HepG2 (cell line): Measurements from ENCODE around the gene WDR5B. TPM values are rescaled to one million over a fixed set of nuclear protein-coding genes. Genes with fewer than 3 reads are reported as not detected.

Source experiments
- ATAC-seq: fragments of 200-7000 bp; cut with Tn5 transposase; 3 replicates; pipeline ENCODE4 v1.9.1; 2020; ENCODE audit warnings: mild to moderate bottlenecking, moderate library complexity
- BruUV-seq: library from RNA; stranded (reverse); fragments of 400-500 nt; replicated peaks from 2 replicates; lab custom pipeline; 2021; lab: Mats Ljungman, UMichigan
- CTCF ChIA-PET: fragments of 300-600 bp; formaldehyde crosslinking; extraction: SDS; loops from one replicate; lab custom pipeline; 2021; ENCODE audit warnings: low total read pairs, inconsistent platforms, low intra/inter-chr PET ratio; lab: Yijun Ruan, JAX
- POLR2A ChIA-PET: fragments of 350-600 bp; sonication (Branson Sonifier 250); formaldehyde crosslinking; loops from one replicate; lab custom pipeline; 2020; ENCODE audit warnings: antibody characterized with exemption, inconsistent platforms; lab: Yijun Ruan, JAX
- DNase-seq: peaks from one replicate; pipeline ENCODE4 v3.0.0-alpha.2; 2015; ENCODE audit warnings: low spot score
- FAIRE-seq: peaks from 3 replicates; lab custom pipeline; 2011; peaks lifted over from hg19 to GRCh38; lab: Jason Lieb, UNC
- H2AFZ ChIP-seq: one replicate; pipeline ENCODE4 v1.6.1; 2011; ENCODE audit warnings: low read length, inconsistent platforms
- H3K27ac ChIP-seq: fragments of 300-600 bp; 3 replicates; pipeline ENCODE4 v1.8.0; 2011; ENCODE audit warnings: mixed run types, mild to moderate bottlenecking, mixed read lengths, low read length, inconsistent platforms; ENCODE audit not compliant: insufficient read depth; ENCODE audit errors: extremely low read length
- H3K27me3 ChIP-seq, 2 experiments: fragments of 200-600 bp in 1 of 2; 2 replicates in 1 of 2; 3 replicates in 1 of 2; pipeline versions ENCODE4 v1.6.0 to v1.8.0; 2011; ENCODE audit warnings: low read length in 2 of 2, mild to moderate bottlenecking in 2 of 2, moderate library complexity in 2 of 2, inconsistent platforms in 1 of 2; ENCODE audit not compliant: insufficient read depth in 2 of 2, control insufficient read depth in 1 of 2
- H3K36me3 ChIP-seq, 2 experiments: fragments of 200-600 bp in 1 of 2; replicated peaks in 1 of 2; 2 replicates in 1 of 2; 3 replicates in 1 of 2; pipeline versions ENCODE4 v1.5.1 to v1.8.0; 2011; ENCODE audit warnings: low read length in 2 of 2, inconsistent platforms in 1 of 2; ENCODE audit not compliant: insufficient read depth in 2 of 2, control insufficient read depth in 1 of 2
- H3K4me1 ChIP-seq: 2 replicates; pipeline ENCODE4 v1.5.1; 2012; ENCODE audit warnings: low read length, inconsistent platforms; ENCODE audit not compliant: insufficient read depth
- H3K4me2 ChIP-seq: 2 replicates; pipeline ENCODE4 v1.6.0; 2011; ENCODE audit warnings: low read depth, low read length, inconsistent platforms
- H3K4me3 ChIP-seq, 3 experiments: fragments of 200-600 bp in 1 of 3; sonication (generic), shearing (Covaris generic) in 1 of 3; replicated peaks in 1 of 3; 2 replicates each; pipeline ENCODE4 v1.5.1; 2011 to 2016; ENCODE audit warnings: low read length in 3 of 3, inconsistent platforms in 2 of 3, low read depth in 2 of 3, mild to moderate bottlenecking in 2 of 3, control low read depth in 1 of 3, mixed read lengths in 1 of 3; ENCODE audit not compliant: insufficient read depth in 1 of 3
- H3K79me2 ChIP-seq: one replicate; pipeline ENCODE4 v1.6.1; 2011; ENCODE audit warnings: low read length, inconsistent platforms; ENCODE audit not compliant: insufficient read depth
- H3K9ac ChIP-seq: 2 replicates; pipeline ENCODE4 v1.6.0; 2011; ENCODE audit warnings: mild to moderate bottlenecking, low read depth, low read length, inconsistent platforms; ENCODE audit not compliant: insufficient read depth
- H3K9me3 ChIP-seq: 2 replicates; pipeline ENCODE4 v1.5.1; 2012; ENCODE audit warnings: mild to moderate bottlenecking, low read length
- H4K20me1 ChIP-seq: 2 replicates; pipeline ENCODE4 v1.6.0; 2011; ENCODE audit warnings: inconsistent platforms, mild to moderate bottlenecking, low read length, moderate library complexity; ENCODE audit not compliant: insufficient read depth
- FOXA3 ChIP-seq: IDR thresholded peaks from 2 replicates; pipeline ENCODE4 v1.6.1; 2016; ENCODE audit warnings: missing genetic modification reagents, missing compliant biosample characterization
- GABPA ChIP-seq, 2 experiments: IDR thresholded peaks; 2 replicates each; pipeline ENCODE4 v1.6.1; 2011 to 2016; ENCODE audit warnings: low read depth in 2 of 2, low read length in 1 of 2, missing biosample characterization in 1 of 2, missing genetic modification characterization in 1 of 2
- ISX ChIP-seq: sonication (generic); formaldehyde crosslinking; conservative IDR thresholded peaks from 2 replicates; pipeline ENCODE4 v1.5.0; 2020; ENCODE audit warnings: missing genetic modification reagents
- KDM1A ChIP-seq: IDR thresholded peaks from 2 replicates; pipeline ENCODE4 v1.6.1; 2016; ENCODE audit warnings: missing compliant biosample characterization
- KDM6A ChIP-seq: IDR thresholded peaks from 2 replicates; pipeline ENCODE4 v1.6.1; 2016; ENCODE audit warnings: low read depth
- NKX3-1 ChIP-seq: sonication (generic); formaldehyde crosslinking; IDR thresholded peaks from 2 replicates; pipeline ENCODE4 v1.5.0; 2020; ENCODE audit warnings: missing genetic modification reagents
- THYN1 ChIP-seq: sonication (generic); formaldehyde crosslinking; IDR thresholded peaks from 2 replicates; pipeline ENCODE4 v1.8.1; 2023; ENCODE audit warnings: low read depth, mild to moderate bottlenecking, moderate library complexity, missing genetic modification reagents, borderline replicate concordance
- ZEB1 ChIP-seq: IDR thresholded peaks from 2 replicates; pipeline ENCODE4 v1.6.1; 2012; ENCODE audit warnings: mild to moderate bottlenecking, low read depth, inconsistent platforms; ENCODE audit not compliant: insufficient replicate concordance
- ZNF354B ChIP-seq: sonication (generic); formaldehyde crosslinking; IDR thresholded peaks from 2 replicates; pipeline ENCODE4 v1.8.0; 2022; ENCODE audit warnings: mild to moderate bottlenecking, missing genetic modification reagents
- ZNF543 ChIP-seq: sonication (generic); formaldehyde crosslinking; IDR thresholded peaks from 2 replicates; pipeline ENCODE4 v1.4.0; 2020; ENCODE audit warnings: mild to moderate bottlenecking, missing genetic modification reagents
- WGBS: methylation state at CpG from one replicate; pipeline ENCODE4 v1.1.6; 2017; ENCODE audit warnings: low lambda C conversion rate; 5-methylcytosine and 5-hydroxymethylcytosine counted together
- in situ Hi-C: cut with HindIII; loops from 2 replicates; pipeline ENCODE4 v1.10.0; 2017; ENCODE audit warnings: low pct_unique_long_range_greater_than_20kb; ENCODE audit not compliant: extremely low pct_ligation_motif_present
- intact Hi-C: fragments of 100-400 bp; cut with micrococcal nuclease; formaldehyde crosslinking; loops from one replicate; pipeline ENCODE4 v1.10.0; 2022; ENCODE audit not compliant: unreplicated experiment
- polyA plus RNA-seq, 8 experiments: library from polyadenylated mRNA; depleted of rRNA in 3 of 8; stranded (reverse) in 7 of 8; unstranded in 1 of 8; fragments of >200 nt; fragmentation: Illumina TruSeq in 4 of 8; extraction: Trizol in 4 of 8; gene quantifications; 2 replicates each; pipeline versions ENCODE4 v1.2.1 to v1.2.3, GENCODE V29; 2011 to 2016; ENCODE audit warnings: low read depth in 4 of 8, missing spikeins in 1 of 8, mixed read lengths in 1 of 8; ENCODE audit not compliant: insufficient read depth in 1 of 8
- total RNA-seq, 5 experiments: library from RNA; depleted of rRNA; stranded (reverse); fragments of >200 nt; fragmentation: Illumina TruSeq; extraction: Trizol; gene quantifications; 2 replicates each; pipeline ENCODE4 v1.2.3, GENCODE V29; 2016; ENCODE audit warnings: low read depth in 1 of 5
- TF ChIP-seq, protein P1 (sequence below): sonication (generic); formaldehyde crosslinking; IDR thresholded peaks from 2 replicates; pipeline ENCODE4 v1.4.0; 2020; ENCODE audit warnings: mild to moderate bottlenecking, missing genetic modification reagents

Gene WDR5B
- total and polyA plus RNA-seq, 2 of the 13 experiments (the other 11 are each of a cell fraction or from before 2014, with no cell fraction given): 2.5 to 3.6 TPM

DNA sequence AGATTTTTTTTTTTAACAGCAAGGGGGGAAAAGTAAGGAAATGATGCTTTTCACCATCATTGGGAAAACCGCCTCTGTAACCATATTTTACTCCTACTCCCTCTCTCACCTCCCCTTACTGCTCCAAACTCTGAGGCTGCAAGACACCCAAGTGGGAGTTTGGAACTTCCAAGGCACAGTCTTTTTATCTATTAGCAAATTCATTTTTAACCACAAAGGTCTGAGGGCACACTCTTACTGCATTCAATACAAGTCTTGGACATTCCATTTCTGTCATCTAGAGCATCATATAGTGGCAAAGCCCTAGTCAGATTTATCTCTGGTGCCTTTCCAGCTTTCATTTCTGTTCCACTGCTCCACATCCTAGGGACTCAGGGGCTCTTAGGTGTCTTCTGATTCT is 18.7 kb downstream of the WDR5B start:
- no peak for TF ChIP-seq ISX (CRISPR knock-in tag)
- TF ChIP-seq ZNF543 (CRISPR knock-in tag): no peak
- no peak for TF ChIP-seq ZNF354B (CRISPR knock-in tag)
- TF ChIP-seq, protein P1, sequence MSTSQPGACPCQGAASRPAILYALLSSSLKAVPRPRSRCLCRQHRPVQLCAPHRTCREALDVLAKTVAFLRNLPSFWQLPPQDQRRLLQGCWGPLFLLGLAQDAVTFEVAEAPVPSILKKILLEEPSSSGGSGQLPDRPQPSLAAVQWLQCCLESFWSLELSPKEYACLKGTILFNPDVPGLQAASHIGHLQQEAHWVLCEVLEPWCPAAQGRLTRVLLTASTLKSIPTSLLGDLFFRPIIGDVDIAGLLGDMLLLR (CRISPR knock-in tag): no peak
- TF ChIP-seq KDM1A (CRISPR knock-in tag): no peak
- no peak for TF ChIP-seq NKX3-1 (CRISPR knock-in tag)
- no peak for TF ChIP-seq GABPA (IDR thresholded peaks at IDR 0.05; ENCODE audit: low read depth, low read length)
- no peak for TF ChIP-seq GABPA (CRISPR knock-in tag; IDR thresholded peaks at IDR 0.05; ENCODE audit: low read depth)
- TF ChIP-seq THYN1 (CRISPR knock-in tag): no peak
- no peak for TF ChIP-seq KDM6A (CRISPR knock-in tag)
- TF ChIP-seq ZEB1: no peak
- TF ChIP-seq FOXA3 (CRISPR knock-in tag): no peak
- BruUV-seq: no TSS peak
- peaks cover 6% of the 10 kb centered on the region; the same call in 1 of the 2 replicates for H4K20me1 ChIP-seq
- H3K4me2 ChIP-seq: no peak overlapping the region
- no peak for FAIRE-seq
- H3K36me3 ChIP-seq: peaks cover 0 to 15% of the 10 kb centered on the region in 2 experiments; a peak in 2 of 5 replicates
- no peak for ATAC-seq
- H2AFZ ChIP-seq: no peak overlapping the region
- POLR2A ChIA-PET: no interaction called here
- in situ Hi-C loops: no loop called here
- intact Hi-C loops: no loop called here
- CTCF ChIA-PET: no interaction called here
- H3K4me1 ChIP-seq: peaks cover 23% of the 10 kb centered on the region
- H3K27me3 ChIP-seq: no peaks in the 10 kb centered on the region
- no peak overlapping the region for H3K27ac ChIP-seq
- H3K9me3 ChIP-seq: no peaks in the 10 kb centered on the region
- peaks cover 61% of the 10 kb centered on the region for H3K79me2 ChIP-seq
- WGBS: 96% methylated on average over 1 of the region's 1 CpG
- H3K4me3 ChIP-seq: no peak overlapping the region
- no peak overlapping the region for H3K9ac ChIP-seq
- DNase-seq: no peak
